Measurements from ENCODE around the gene NDP.

The NDP gene, protein sequence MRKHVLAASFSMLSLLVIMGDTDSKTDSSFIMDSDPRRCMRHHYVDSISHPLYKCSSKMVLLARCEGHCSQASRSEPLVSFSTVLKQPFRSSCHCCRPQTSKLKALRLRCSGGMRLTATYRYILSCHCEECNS

DNA sequence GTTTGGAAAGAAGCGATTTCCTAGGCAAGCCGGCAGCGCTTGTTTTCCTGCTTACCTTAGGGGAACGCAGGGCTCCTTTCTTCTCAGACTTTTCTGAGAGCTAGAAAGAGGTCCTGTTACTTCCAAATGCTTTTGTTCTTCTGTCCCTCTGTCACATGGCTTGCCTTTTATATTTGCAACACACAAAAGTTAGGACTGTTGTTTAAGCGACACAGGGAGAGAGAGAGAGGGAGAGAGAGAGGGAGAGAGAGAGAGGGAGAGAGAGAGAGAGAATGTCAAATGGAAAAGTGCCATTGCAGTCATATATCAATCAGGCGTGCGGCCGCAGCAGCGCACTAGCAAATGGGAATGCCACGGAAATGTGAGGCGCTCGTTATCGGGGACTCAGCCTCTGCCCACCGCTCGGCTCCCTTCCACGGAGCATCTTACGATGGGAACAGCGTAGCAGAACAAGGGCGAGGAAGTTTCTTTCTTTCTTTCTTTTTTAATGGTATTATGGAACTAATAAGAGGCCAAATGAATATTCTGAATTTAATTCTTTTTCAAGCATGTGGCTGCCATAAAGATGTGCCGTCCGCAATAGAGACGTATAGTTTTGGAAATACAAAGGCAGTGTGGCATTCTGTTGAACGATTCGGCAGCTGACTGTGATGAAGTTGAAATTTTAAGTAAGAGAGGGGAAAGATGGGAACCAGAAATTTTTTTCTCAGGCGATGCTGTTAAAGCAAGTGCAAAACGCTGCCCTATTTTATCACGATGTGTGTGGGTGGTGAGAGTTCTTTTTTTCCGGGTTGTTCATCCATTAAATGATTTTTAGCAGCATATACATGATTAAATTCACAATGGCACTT, at the start of gene NDP:
Gene NDP, minus strand, starts transcription at position 142 of the 851 bp plus-strand sequence. CDS start 14,745 bp downstream, outside the sequence.
- no peak for DNase-seq (ENCODE audit: low read depth, low spot score)
- no peak for TF ChIP-seq POLR2AphosphoS5 (IDR thresholded peaks at IDR 0.05; ENCODE audit: borderline replicate concordance, low read depth, low read length)
- TF ChIP-seq FOXP2 (optimal IDR thresholded peaks at IDR 0.05; ENCODE audit: control extremely low read depth, extremely low read length, insufficient read depth) = no peak
- TF ChIP-seq EZH2 (IDR thresholded peaks at IDR 0.05) = no peak
- no peak within 1 kb of the TSS for H3K4me3 ChIP-seq

DNA sequence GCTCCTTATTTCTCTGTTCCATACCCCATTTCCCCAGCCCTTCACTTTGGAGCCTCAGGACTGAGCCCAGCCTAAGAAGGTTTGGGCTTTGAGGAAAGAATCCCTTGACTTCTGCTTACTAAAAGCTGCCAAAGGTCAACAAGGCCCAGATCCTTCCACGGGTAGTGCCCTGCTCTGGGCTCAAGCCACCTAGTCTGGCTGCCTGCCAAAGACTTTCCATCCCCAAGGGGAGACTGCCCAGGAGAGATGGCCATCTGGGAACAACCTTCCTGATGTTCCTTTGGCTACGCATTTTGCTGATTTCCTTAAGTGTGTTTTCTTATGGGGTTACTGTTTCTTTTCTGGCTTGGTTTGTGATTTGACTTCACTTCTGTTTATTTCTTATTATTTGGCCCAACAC, 49.8 kb upstream of the NDP start:
- no peaks in the 10 kb centered on the region for H3K9me3 ChIP-seq (ENCODE audit: low read depth, low read length)
- DNase-seq (ENCODE audit: low read depth, low spot score) = no peak

More for the DNA sequence above, at the start of gene NDP:
- Histone ChIP-seq H3K9ac (ENCODE audit: insufficient read length) (no peak within 1 kb of the TSS), H3K36me3 (ENCODE audit: insufficient read depth, low read length) (no peaks in the 10 kb centered on the region), H3K27ac (no peak within 1 kb of the TSS), H3K9me3 (ENCODE audit: low read depth, low read length) (no peaks in the 10 kb centered on the region)

DNA sequence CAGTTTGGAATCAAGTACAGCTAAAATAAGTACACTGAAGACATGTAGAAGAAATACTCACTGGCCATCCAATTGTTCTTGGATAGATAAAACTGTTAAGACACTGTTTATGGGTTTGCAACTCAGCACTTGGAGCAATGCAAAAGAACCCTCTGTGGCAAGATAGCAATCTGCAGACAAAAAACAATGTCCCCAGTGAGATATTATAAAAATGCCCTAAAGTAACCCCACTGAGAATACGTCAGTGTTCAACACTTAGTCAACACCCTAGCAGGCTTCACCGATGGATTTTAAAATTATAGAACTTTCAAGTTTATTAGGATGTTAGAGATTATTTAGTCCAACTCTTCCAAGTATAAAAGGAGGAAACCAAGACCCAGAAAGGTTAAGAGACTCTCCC, 47.5 kb upstream of the NDP start:
- Histone ChIP-seq H3K36me3 (ENCODE audit: insufficient read depth, low read length) (no peaks in the 10 kb centered on the region), H3K9ac (ENCODE audit: insufficient read length) (no peak overlapping the region), H3K9me3 (ENCODE audit: low read depth, low read length) (no peaks in the 10 kb centered on the region), H3K4me3 (no peak overlapping the region), H3K27ac (no peak overlapping the region)
- DNase-seq (ENCODE audit: low read depth, low spot score) = no peak
- no peak for TF ChIP-seq EZH2 (IDR thresholded peaks at IDR 0.05)
- TF ChIP-seq POLR2AphosphoS5 (IDR thresholded peaks at IDR 0.05; ENCODE audit: borderline replicate concordance, low read depth, low read length) = no peak
- no peak for TF ChIP-seq FOXP2 (optimal IDR thresholded peaks at IDR 0.05; ENCODE audit: control extremely low read depth, extremely low read length, insufficient read depth)

More for the DNA sequence above, 49.8 kb upstream of the NDP start:
- Histone ChIP-seq H3K27ac (no peak overlapping the region), H3K9ac (ENCODE audit: insufficient read length) (no peak overlapping the region), H3K4me3 (no peak overlapping the region), H3K36me3 (ENCODE audit: insufficient read depth, low read length) (no peaks in the 10 kb centered on the region)
- no peak for TF ChIP-seq POLR2AphosphoS5 (IDR thresholded peaks at IDR 0.05; ENCODE audit: borderline replicate concordance, low read depth, low read length)
- no peak for TF ChIP-seq FOXP2 (optimal IDR thresholded peaks at IDR 0.05; ENCODE audit: control extremely low read depth, extremely low read length, insufficient read depth)
- TF ChIP-seq EZH2 (IDR thresholded peaks at IDR 0.05) = no peak

DNA sequence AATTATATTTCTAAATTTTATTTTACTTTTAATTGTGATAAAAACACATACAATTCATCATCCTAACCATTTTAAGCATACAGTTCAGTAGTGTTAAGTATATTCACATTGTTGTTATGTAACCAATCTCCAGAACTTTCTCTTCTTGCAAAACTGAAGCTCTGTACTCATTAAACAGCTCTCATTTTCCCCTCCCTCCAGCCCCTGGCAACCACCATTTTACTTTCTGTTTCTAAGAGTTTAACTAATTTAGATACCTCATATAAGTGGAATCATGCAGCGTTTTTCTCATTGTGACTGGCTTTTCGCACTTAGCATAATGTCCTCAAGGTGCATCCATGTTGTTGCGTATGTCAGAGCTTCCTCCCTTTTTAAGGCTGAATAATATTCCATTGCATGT, 46.7 kb upstream of the NDP start:
- Histone ChIP-seq H3K9me3 (ENCODE audit: low read depth, low read length) (no peaks in the 10 kb centered on the region), H3K27ac (no peak overlapping the region), H3K36me3 (ENCODE audit: insufficient read depth, low read length) (no peaks in the 10 kb centered on the region), H3K9ac (ENCODE audit: insufficient read length) (no peak overlapping the region), H3K4me3 (no peak overlapping the region)
- TF ChIP-seq FOXP2 (optimal IDR thresholded peaks at IDR 0.05; ENCODE audit: control extremely low read depth, extremely low read length, insufficient read depth) = no peak
- TF ChIP-seq EZH2 (IDR thresholded peaks at IDR 0.05) = no peak
- no peak for TF ChIP-seq POLR2AphosphoS5 (IDR thresholded peaks at IDR 0.05; ENCODE audit: borderline replicate concordance, low read depth, low read length)
- DNase-seq (ENCODE audit: low read depth, low spot score) = no peak

DNA sequence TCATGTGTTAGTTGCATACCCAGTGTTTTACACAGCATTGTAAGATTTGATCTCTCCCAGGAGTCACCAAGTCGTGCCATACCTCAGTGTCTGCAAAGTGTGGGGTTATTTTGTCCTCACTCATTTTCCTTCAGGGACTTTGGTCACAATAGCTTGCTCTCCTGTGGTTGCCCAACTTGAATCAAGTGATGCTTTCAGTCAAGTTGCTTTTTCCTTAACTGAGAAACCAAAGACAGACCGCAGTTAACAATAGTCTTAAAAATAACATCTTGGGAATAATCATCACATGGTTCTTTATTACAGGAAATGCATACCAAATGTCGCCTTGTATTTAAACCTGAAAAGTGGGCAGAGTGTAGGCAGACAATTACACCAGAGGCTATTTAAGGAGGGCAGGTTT, 44.5 kb upstream of the NDP start:
- H3K9me3 ChIP-seq (ENCODE audit: low read depth, low read length) = no peaks in the 10 kb centered on the region
- no peak overlapping the region for H3K4me3 ChIP-seq
- H3K36me3 ChIP-seq (ENCODE audit: insufficient read depth, low read length) = no peaks in the 10 kb centered on the region
- DNase-seq (ENCODE audit: low read depth, low spot score) = no peak
- H3K27ac ChIP-seq = no peak overlapping the region
- no peak for TF ChIP-seq FOXP2 (optimal IDR thresholded peaks at IDR 0.05; ENCODE audit: control extremely low read depth, extremely low read length, insufficient read depth)
- H3K9ac ChIP-seq (ENCODE audit: insufficient read length) = no peak overlapping the region

DNA sequence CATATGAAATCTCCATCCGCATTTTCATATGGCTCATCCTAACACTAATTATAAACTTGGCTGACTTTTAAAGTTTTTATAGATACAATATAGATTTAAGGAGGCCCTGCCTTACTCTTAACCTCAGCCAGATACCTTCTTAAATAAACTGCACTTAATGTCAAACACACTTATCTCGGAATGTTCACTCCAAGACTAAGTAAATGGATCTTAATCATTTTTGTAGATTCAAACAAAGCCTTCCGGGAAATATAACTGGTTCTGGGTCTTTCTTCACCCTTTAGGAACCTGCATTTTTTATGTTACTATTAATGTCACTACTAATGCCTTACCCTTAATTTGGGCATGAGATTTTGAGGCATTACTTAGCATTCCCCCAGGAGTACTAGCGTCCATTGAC, 43.7 kb upstream of the NDP start:
- no peak for DNase-seq (ENCODE audit: low read depth, low spot score)
- H3K9me3 ChIP-seq (ENCODE audit: low read depth, low read length) = no peaks in the 10 kb centered on the region
- no peaks in the 10 kb centered on the region for H3K36me3 ChIP-seq (ENCODE audit: insufficient read depth, low read length)
- no peak overlapping the region for H3K9ac ChIP-seq (ENCODE audit: insufficient read length)
- no peak for TF ChIP-seq EZH2 (IDR thresholded peaks at IDR 0.05)
- no peak for TF ChIP-seq POLR2AphosphoS5 (IDR thresholded peaks at IDR 0.05; ENCODE audit: borderline replicate concordance, low read depth, low read length)
- no peak for TF ChIP-seq FOXP2 (optimal IDR thresholded peaks at IDR 0.05; ENCODE audit: control extremely low read depth, extremely low read length, insufficient read depth)
- H3K27ac ChIP-seq = no peak overlapping the region
- H3K4me3 ChIP-seq = no peak overlapping the region

DNA sequence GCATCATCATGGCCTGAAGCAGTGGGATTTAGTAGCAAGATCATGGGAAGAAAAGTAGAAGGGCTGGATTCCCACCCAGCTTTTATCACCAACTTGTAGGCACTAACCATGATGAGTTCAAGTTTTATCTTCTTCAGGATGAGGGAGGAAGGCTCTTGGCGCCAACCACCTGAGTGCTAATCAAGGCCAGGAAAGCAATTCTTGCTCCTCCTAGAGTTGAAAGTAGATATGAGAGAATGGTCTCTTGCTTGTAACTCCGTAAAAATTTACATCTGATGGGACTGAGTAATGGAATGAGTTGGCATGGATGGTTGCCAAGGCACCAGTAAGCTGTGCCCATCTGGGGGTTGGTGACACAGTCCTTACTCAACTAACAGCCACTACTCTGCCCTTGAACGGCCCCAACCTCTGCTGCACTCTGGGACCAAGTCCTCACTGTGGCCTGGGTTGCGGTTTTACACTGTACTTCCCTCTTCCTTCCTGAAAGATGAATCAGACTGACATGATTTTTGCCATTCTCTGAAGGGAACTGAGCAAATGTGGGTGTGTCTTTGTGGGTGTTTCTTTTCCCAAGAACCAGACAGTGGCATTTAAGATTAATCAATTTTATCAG, 39.4 kb upstream of the NDP start:
- no peak for DNase-seq (ENCODE audit: low read depth, low spot score)
- Histone ChIP-seq H3K9me3 (ENCODE audit: low read depth, low read length) (no peaks in the 10 kb centered on the region), H3K4me3 (no peak overlapping the region), H3K27ac (no peak overlapping the region), H3K9ac (ENCODE audit: insufficient read length) (no peak overlapping the region), H3K36me3 (ENCODE audit: insufficient read depth, low read length) (no peaks in the 10 kb centered on the region)
- TF ChIP-seq POLR2AphosphoS5 (IDR thresholded peaks at IDR 0.05; ENCODE audit: borderline replicate concordance, low read depth, low read length) = no peak
- no peak for TF ChIP-seq EZH2 (IDR thresholded peaks at IDR 0.05)
- TF ChIP-seq FOXP2 (optimal IDR thresholded peaks at IDR 0.05; ENCODE audit: control extremely low read depth, extremely low read length, insufficient read depth) = no peak

DNA sequence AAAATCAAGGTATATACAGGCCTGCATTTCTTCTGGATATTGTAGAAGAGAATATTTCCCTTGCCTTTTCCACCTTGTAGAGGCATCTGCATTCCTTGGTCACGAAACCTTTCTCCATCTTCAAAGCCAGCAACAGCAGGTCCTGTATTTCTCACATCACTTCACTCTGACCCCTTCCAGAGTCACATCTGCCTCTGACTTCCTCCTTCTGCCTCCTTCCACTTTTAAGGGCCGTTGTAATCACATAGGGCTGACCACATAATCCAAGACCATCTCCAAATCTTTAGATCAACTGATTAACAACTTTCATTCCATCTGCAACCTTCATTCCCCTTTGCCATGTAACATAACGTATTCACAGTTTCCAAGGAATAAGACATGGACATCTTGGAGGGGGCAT, 38.3 kb upstream of the NDP start:
- H3K27ac ChIP-seq = no peak overlapping the region
- no peak for DNase-seq (ENCODE audit: low read depth, low spot score)
- H3K9ac ChIP-seq (ENCODE audit: insufficient read length) = no peak overlapping the region
- TF ChIP-seq EZH2 (IDR thresholded peaks at IDR 0.05) (no peak), POLR2AphosphoS5 (IDR thresholded peaks at IDR 0.05; ENCODE audit: borderline replicate concordance, low read depth, low read length) (no peak), FOXP2 (optimal IDR thresholded peaks at IDR 0.05; ENCODE audit: control extremely low read depth, extremely low read length, insufficient read depth) (no peak)
- H3K36me3 ChIP-seq (ENCODE audit: insufficient read depth, low read length) = no peaks in the 10 kb centered on the region
- H3K9me3 ChIP-seq (ENCODE audit: low read depth, low read length) = no peaks in the 10 kb centered on the region
- no peak overlapping the region for H3K4me3 ChIP-seq

Data from SK-N-MC (cell line).